Hematopoietic multipotent progenitor cell (in vitro differentiated cells): ENCODE data around the gene LPAR5. TPM values are rescaled to one million over a fixed set of nuclear protein-coding genes. Genes with fewer than 3 reads are reported as not detected.
A peak's percentile ranks its signal among the peaks of the same experiment; 100 is the strongest.

Experiments used
- DNase-seq, 3 donors: peaks; one replicate each; pipeline ENCODE4 v3.0.0-alpha.2; 2011 to 2015; ENCODE audit warnings: low read depth in 2 of 3, low spot score in 2 of 3
- total RNA-seq: library from RNA; depleted of rRNA; stranded (reverse); fragments of >200 nt; gene quantifications from one replicate; pipeline ENCODE4 v1.2.3, GENCODE V29; 2012

Gene LPAR5
- total RNA-seq, 1 donor: 3.8 TPM

GRCh38 chr12:6639151-6639801, 3.5 kb upstream of the LPAR5 start:
- peak in 1 of 3 donors; percentile 54 for DNase-seq

GRCh38 chr12:6638305-6638704, 2.5 kb upstream of the LPAR5 start:
- DNase-seq: peak in 1 of 3 donors; percentile 65

DNA sequence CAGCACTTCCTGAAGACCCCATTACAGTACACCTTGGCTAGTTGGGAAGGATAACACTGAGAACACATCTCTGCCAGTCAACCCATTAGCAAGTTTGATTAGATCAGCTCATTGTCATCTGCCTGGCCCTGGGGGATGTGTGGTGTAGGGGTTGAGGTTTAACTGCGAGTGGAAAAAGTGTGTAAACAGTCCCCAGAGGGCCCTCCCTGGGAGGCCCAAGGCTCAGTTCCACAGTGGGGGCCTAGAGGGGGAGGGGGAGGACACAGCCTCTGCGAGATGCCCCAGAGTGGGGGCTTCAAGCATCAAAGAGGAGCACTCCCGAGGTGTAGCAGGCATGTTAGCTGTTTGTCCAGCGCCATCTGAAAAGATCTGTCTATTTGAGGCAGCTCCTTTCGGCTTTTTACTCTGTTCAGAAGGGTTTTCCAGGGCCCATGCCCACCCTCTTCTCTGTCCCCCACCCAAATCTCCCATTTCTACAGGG, 344 bp downstream of the LPAR5 start:
- DNase-seq: peak in 1 of 3 donors; percentile 62

- peak in 1 of 3 donors; percentile 70 for DNase-seq
These were observed 3.5 kb downstream of the LPAR5 start for GRCh38 chr12:6632026-6632983.

GRCh38 chr12:6631549-6631961, 4.2 kb downstream of the LPAR5 start:
- DNase-seq: no peak

GRCh38 chr12:6630736-6631135, 5.0 kb downstream of the LPAR5 start:
- DNase-seq: no peak

- no peak for DNase-seq
These were observed 8.1 kb downstream of the LPAR5 start for GRCh38 chr12:6627616-6628015.

DNA sequence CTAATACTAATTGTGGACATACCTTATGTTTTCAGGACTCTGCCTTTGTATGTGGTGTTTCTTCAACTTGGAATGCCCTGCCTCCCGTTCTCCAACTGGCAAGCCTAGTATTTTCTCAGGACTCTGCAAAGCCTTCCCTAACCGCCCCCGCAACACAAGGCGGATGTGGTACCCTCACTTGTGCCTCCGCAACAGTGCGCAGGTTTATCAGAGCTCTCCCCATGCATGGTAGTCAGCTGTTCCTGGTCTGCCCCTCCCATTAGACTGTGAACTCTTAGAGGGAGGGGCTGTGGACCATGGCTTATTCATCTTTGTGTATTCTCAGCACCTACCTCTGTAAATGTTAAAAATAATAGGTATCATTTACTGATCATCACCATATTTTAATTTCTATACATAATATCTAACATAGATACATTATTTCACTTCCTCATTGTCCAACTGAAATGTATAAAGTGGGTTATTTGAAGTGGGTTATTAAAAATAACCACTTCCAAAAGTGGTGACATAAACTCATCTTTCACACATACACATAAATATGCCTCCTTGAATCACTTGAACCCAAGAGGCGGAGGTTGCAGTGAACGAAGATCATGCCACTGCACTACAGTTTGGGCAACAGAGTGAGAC, 9.0 kb downstream of the LPAR5 start:
- DNase-seq: no peak

DNA sequence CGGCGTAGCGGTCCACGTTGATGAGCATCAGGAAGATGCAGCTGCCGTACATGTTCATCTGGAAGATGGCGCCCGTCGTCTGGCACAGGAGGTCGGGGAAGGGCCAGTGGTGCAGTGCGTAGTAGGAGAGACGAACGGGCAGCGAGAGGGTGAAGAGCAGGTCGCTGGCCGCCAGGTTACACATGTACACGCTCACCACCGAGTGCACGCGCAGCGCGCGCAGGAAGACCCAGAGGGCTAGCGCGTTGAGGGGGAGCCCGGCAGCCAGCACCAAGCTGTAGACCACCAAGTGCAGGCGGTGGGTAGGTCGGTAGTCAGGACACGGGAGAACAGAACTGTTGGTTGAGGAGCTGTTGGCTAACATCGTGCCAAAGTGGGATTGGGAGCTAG, 14.9 kb downstream of the LPAR5 start:
- DNase-seq: no peak

DNA sequence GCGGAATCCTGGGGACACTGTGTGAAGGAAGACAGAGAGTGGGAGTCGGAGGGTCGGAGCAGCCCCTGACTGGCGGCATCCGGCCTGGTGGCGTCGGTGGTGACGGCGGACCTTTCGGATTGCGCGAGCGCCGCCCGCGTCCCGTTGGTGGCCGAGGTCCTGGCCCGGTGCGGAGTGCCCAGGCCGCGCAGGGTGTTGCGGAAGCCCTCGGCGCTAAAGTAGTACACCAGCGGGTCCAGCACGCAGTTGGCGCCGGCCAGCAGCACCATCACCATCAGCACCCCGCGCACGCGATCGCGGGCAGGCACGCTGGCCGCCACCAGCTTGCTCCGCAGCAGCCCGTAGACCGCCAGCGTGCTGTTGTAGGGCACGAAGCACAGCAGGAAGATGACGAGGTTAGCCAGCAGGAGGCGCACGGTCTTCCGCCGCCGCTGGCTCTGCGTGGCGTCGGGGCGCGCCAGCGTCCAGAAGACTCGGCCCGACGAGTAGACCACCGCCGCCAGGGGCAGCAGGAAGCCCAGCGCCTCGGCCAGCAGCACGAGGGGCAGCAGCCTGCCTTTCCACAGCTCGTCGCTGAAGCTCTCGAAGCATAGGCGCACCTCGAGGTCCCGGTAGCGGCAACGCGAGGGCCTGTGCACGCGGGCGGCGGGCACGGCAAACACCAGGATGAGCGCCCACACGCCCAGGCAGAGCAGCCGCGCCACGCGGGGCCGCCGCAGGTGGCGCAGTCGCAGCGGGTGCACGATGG, 15.4 kb downstream of the LPAR5 start:
- peak in 2 of 3 donors; percentile 71 to 82 for DNase-seq

GRCh38 chr12:6618483-6619225, 17.1 kb downstream of the LPAR5 start:
- no peak for DNase-seq

GRCh38 chr12:6615802-6616201, 20.0 kb downstream of the LPAR5 start:
- no peak for DNase-seq

GRCh38 chr12:6614513-6615172, 21.1 kb downstream of the LPAR5 start:
- DNase-seq: no peak

GRCh38 chr12:6613776-6614512, 21.8 kb downstream of the LPAR5 start:
- DNase-seq: peak in 2 of 3 donors; percentile 94

- peak in 1 of 3 donors; percentile 44 for DNase-seq
These were observed 22.6 kb downstream of the LPAR5 start for GRCh38 chr12:6613015-6613775.

DNA sequence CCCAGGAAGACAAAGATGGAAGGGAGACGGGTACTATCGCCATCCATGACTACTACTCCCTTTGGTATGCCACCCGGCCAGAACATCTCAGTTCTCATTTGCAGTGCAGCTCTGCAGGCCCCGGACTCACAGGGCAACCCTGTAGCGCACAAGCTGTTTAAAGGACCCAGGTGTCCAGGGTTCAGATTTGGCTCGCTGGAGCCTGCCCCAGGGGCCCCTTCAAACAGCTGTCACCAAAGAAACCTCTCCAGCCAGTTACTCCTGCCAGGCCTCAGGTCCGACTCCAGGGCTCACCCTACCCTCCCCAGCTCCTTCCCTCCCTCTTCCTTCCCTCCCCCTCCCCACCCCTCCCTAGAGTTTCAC, 23.1 kb downstream of the LPAR5 start:
- no peak for DNase-seq

DNA sequence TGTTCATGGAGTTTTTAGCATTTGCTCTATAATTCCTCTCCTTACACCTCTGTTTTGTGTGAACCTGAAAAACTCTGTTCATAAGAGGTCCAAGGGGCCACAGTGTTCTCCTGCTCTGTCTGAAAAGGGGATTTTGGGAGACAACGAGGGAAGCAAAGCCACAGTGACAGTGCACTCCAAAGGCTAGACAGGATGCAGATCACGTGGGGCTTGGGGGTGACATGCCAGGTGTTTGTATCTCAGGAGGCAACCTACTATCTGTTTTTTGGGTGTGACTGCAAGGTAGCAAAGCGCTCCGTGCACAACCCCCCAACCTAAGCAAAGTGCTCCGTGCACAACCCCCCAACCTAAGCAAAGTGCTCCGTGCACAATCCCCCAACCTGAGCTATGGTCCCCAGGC, 23.5 kb downstream of the LPAR5 start:
- DNase-seq: no peak
